Loucy (cell line): ENCODE results near the gene LAMB1.
"Not testable (repeated sequence)": the region's sequence is repeated elsewhere in the genome, so short reads cannot be mapped to it uniquely, and the experiment has no call there.

Experiments used
- CTCF ChIP-seq: fragments of 200-600 bp; sonication (generic); conservative IDR thresholded peaks from 2 replicates; pipeline ENCODE4 v1.5.1; 2014; ENCODE audit warnings: mild to moderate bottlenecking, antibody characterized with exemption, low read length
- EZH2phosphoT487 ChIP-seq: fragments of 200-600 bp; IDR thresholded peaks from 2 replicates; pipeline ENCODE4 v1.6.1; 2018; ENCODE audit warnings: antibody characterized with exemption, mild to moderate bottlenecking, moderate library complexity, borderline replicate concordance

DNA sequence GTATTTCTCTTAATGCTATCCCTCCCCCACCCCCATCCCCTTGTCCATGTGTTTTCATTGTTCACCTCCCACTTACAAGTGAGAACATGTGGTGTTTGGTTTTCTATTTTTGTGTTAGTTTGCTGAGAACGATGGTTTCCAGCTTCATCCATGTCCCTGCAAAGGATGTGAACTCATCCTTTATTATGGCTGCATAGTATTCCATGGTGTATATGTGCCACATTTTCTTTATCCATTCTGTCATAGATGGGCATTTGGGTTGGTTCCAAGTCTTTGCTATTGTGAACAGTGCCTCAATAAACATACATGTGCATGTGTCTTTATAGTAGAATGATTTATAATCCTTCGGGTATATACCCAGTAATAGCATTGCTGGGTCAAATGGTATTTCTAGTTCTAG, 81.1 kb downstream of the LAMB1 start:
- TF ChIP-seq CTCF, EZH2phosphoT487: not testable (repeated sequence)
